Naive thymus-derived CD4-positive, alpha-beta T cell (primary cell): ENCODE data around the gene CELA2B. TPM values are rescaled to one million over a fixed set of nuclear protein-coding genes. Genes with fewer than 3 reads are reported as not detected.
"Not testable (repeated sequence)": the region's sequence is repeated elsewhere in the genome, so short reads cannot be mapped to it uniquely, and the experiment has no call there.

Experiments used
- ATAC-seq: fragments of 150-1000 bp; cut with Tn5 transposase; 2 replicates; pipeline ENCODE4 v1.10.0; 2021; ENCODE audit warnings: mild to moderate bottlenecking, moderate library complexity
- CTCF ChIA-PET: fragments of 350-600 bp; sonication (Branson Sonifier 250); formaldehyde crosslinking; loops from one replicate; lab custom pipeline; 2021; ENCODE audit warnings: antibody characterized with exemption; lab: Charles Lee
- POLR2A ChIA-PET: fragments of 350-600 bp; sonication (Branson Sonifier 250); formaldehyde crosslinking; loops from one replicate; lab custom pipeline; 2021; ENCODE audit warnings: antibody characterized with exemption, inconsistent platforms; lab: Charles Lee
- DNase-seq, 9 donors: peaks; one replicate each; pipeline versions ENCODE4 v3.0.0 to v3.0.0-alpha.2; 2020 to 2022; ENCODE audit warnings: mixed read lengths in 1 of 9
- H3K27ac ChIP-seq: one replicate; pipeline ENCODE4 v1.7.0; 2013; ENCODE audit warnings: mild to moderate bottlenecking, low read depth, low read length, moderate library complexity
- H3K27me3 ChIP-seq, 2 donors: one replicate each; pipeline ENCODE4 v1.7.0; 2013; ENCODE audit warnings: low read length in 2 of 2, mild to moderate bottlenecking in 2 of 2, moderate library complexity in 2 of 2; ENCODE audit not compliant: control insufficient read depth in 2 of 2, insufficient read depth in 2 of 2
- H3K36me3 ChIP-seq, 3 experiments: 1 replicate in 2 of 3; 2 replicates in 1 of 3; pipeline ENCODE4 v1.7.0; 2013; ENCODE audit warnings: low read length in 3 of 3, mild to moderate bottlenecking in 3 of 3, moderate library complexity in 1 of 3; ENCODE audit not compliant: insufficient read depth in 3 of 3, control insufficient read depth in 2 of 3
- H3K4me1 ChIP-seq, 2 donors: one replicate each; pipeline ENCODE4 v1.7.0; 2013; ENCODE audit warnings: low read length in 2 of 2, mild to moderate bottlenecking in 2 of 2, moderate library complexity in 1 of 2; ENCODE audit not compliant: control insufficient read depth in 2 of 2, insufficient read depth in 2 of 2
- H3K4me3 ChIP-seq: 2 replicates; pipeline ENCODE4 v1.7.0; 2013; ENCODE audit warnings: mild to moderate bottlenecking, low read length
- H3K9me3 ChIP-seq, 3 experiments: 1 replicate in 2 of 3; 2 replicates in 1 of 3; pipeline ENCODE4 v1.7.0; 2013; ENCODE audit warnings: low read length in 3 of 3; ENCODE audit not compliant: control insufficient read depth in 2 of 3
- H3K27ac Mint-ChIP-seq, 9 donors: one replicate each; pipeline ENCODE4 v1.8.0; 2020 to 2022; ENCODE audit warnings: mixed read lengths in 9 of 9, mild to moderate bottlenecking in 8 of 9, moderate library complexity in 5 of 9, inconsistent platforms in 2 of 9
- H3K27me3 Mint-ChIP-seq, 5 donors: one replicate each; pipeline ENCODE4 v1.8.0; 2021 to 2022; ENCODE audit warnings: mixed read lengths in 5 of 5, mild to moderate bottlenecking in 1 of 5
- H3K36me3 Mint-ChIP-seq, 5 donors: one replicate each; pipeline ENCODE4 v1.8.0; 2020 to 2022; ENCODE audit warnings: mixed read lengths in 5 of 5, mild to moderate bottlenecking in 3 of 5, inconsistent platforms in 1 of 5
- H3K4me1 Mint-ChIP-seq, 7 donors: one replicate each; pipeline ENCODE4 v1.8.0; 2020 to 2022; ENCODE audit warnings: mixed read lengths in 7 of 7, mild to moderate bottlenecking in 3 of 7, inconsistent platforms in 1 of 7
- H3K4me3 Mint-ChIP-seq, 10 donors: one replicate each; pipeline ENCODE4 v1.8.0; 2020 to 2022; ENCODE audit warnings: mild to moderate bottlenecking in 10 of 10, mixed read lengths in 10 of 10, moderate library complexity in 6 of 10, inconsistent platforms in 2 of 10
- H3K9me3 Mint-ChIP-seq, 11 donors: one replicate each; pipeline ENCODE4 v1.8.0; 2020 to 2022; ENCODE audit warnings: mixed read lengths in 11 of 11, mild to moderate bottlenecking in 4 of 11, inconsistent platforms in 1 of 11, moderate library complexity in 1 of 11
- intact Hi-C, 2 donors: fragments of 100-400 bp; cut with micrococcal nuclease; formaldehyde crosslinking; loops; one replicate each; pipeline ENCODE4 v1.15.1; 2023
- polyA plus RNA-seq, 2 donors: library from polyadenylated mRNA; unstranded; fragments of 300-500 nt; fragmentation: Illumina TruSeq; gene quantifications; one replicate each; pipeline ENCODE4 v1.2.3, GENCODE V29; 2021
- total RNA-seq, 6 experiments: library from RNA in 5 of 6; stranded (reverse) in 5 of 6; gene quantifications; 1 replicate in 5 of 6; 2 replicates in 1 of 6; pipeline ENCODE4 v1.2.3 and lab custom pipeline; 2021 to 2026

CELA2B gene
- total and polyA plus RNA-seq, 7 experiments from 2014 or later: not detected

DNA sequence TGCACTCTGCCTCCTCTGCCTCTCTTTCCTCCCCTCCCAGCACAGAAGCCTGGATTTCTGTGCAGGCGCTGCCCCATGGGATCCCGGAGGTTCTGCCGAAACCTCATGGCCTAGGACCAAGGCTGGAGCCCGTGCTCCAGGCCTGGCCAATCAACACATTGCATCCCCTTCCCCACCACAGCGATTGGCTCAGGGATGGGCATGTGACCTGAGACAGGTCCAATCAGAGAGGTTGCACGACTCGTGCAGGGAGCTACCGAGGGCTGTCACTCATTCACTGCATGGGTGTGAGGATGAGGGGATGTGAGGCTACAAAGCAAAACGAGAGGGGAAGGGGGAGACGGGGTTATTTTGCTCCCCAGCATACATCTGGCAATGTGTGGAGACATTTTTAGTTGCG lies 3.3 kb upstream of the CELA2B start:
- no peaks in the 10 kb centered on the region for H3K27me3 Mint-ChIP-seq
- H3K9me3 Mint-ChIP-seq: peaks cover 0 to 4% (median 0%) of the 10 kb centered on the region in 11 donors
- Histone ChIP-seq H3K9me3 (no peaks in the 10 kb centered on the region), H3K27ac (no peak overlapping the region), H3K27me3 (no peaks in the 10 kb centered on the region), H3K4me1 (no peaks in the 10 kb centered on the region), H3K4me3 (no peak overlapping the region), H3K36me3 (no peaks in the 10 kb centered on the region)
- POLR2A ChIA-PET: no interaction called here
- DNase-seq (no peak), ATAC-seq (no peak)
- H3K27ac Mint-ChIP-seq: no peak overlapping the region
- H3K36me3 Mint-ChIP-seq: no peaks in the 10 kb centered on the region
- intact Hi-C loops: no loop called here
- CTCF ChIA-PET: no interaction called here
- no peak overlapping the region for H3K4me3 Mint-ChIP-seq
- peaks cover 0 to 1% (median 0%) of the 10 kb centered on the region in 7 donors for H3K4me1 Mint-ChIP-seq

DNA sequence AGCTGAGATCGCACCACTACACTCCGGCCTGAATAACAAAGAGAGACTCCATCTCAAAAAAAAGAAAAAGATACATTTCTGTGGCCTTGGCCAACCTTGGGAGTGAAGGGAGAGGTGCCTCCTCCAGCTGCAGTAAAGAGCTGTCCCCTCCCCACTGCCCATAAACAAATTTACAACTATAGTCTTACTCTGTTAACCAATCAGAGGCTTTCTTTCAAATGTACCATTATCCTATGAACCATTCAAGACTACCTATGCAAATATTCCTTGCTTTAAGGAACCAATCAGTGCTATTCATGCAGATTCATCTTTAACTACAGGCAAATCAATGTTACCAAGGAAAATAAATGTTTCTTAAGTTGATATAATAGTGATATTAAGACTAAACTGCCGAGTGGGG lies 1.0 kb downstream of the CELA2B start:
- Histone ChIP-seq H3K36me3 (no peaks in the 10 kb centered on the region), H3K9me3 (no peaks in the 10 kb centered on the region), H3K4me1 (no peaks in the 10 kb centered on the region), H3K27ac (no peak overlapping the region), H3K27me3 (no peaks in the 10 kb centered on the region), H3K4me3 (no peak overlapping the region)
- Mint-ChIP-seq H3K4me3 (no peak overlapping the region), H3K4me1 (peaks cover 0 to 1% (median 0%) of the 10 kb centered on the region in 7 donors), H3K9me3 (no peaks in the 10 kb centered on the region), H3K27ac (no peak overlapping the region), H3K36me3 (no peaks in the 10 kb centered on the region), H3K27me3 (no peaks in the 10 kb centered on the region)
- intact Hi-C loops: no loop called here
- DNase-seq (no peak), ATAC-seq (no peak)
- POLR2A ChIA-PET: no interaction called here
- CTCF ChIA-PET: no interaction called here

DNA sequence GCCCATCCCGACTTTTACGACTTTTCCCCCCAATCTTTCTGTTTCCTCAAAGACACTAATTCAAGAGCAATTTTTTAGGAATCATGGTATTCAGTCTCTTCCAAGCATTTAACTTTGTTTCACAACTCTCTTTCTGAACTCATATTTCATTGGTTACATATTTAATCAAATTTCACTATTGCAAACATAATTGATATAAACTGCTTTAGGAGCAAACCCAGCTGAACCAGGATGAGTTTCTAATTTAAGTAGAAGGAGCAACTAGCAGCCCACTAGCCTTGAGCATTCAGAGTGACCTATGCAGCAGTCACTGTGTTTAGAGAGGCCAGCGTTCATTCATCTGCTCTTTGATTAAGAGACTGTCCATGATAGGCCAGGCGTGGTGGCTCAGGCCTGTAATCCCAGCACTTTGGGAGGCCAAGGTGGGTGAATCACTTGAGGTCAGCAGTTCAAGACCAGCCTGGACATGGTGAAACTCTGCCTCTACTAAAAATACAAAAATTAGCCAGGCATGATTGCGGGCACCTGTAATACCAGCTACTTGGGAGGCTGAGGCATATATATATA lies 1.8 kb downstream of the CELA2B start:
- H3K36me3 ChIP-seq: no peaks in the 10 kb centered on the region
- ChIA-PET CTCF (no interaction called here), POLR2A (no interaction called here)
- Mint-ChIP-seq H3K36me3 (no peaks in the 10 kb centered on the region), H3K9me3 (no peaks in the 10 kb centered on the region), H3K4me1 (peaks cover 0 to 1% (median 0%) of the 10 kb centered on the region in 7 donors), H3K27me3 (no peaks in the 10 kb centered on the region), H3K4me3 (no peak overlapping the region), H3K27ac (no peak overlapping the region)
- H3K27ac ChIP-seq: no peak overlapping the region
- H3K27me3 ChIP-seq: no peaks in the 10 kb centered on the region
- no peak overlapping the region for H3K4me3 ChIP-seq
- no peaks in the 10 kb centered on the region for H3K9me3 ChIP-seq
- DNase-seq (no peak), ATAC-seq (no peak)
- intact Hi-C loops: no loop called here
- H3K4me1 ChIP-seq: no peaks in the 10 kb centered on the region

GRCh38 chr1:15479654-15480347 lies 3.9 kb downstream of the CELA2B start:
- ChIA-PET POLR2A (no interaction called here), CTCF (no interaction called here)
- Histone ChIP-seq H3K4me1 (no peaks in the 10 kb centered on the region), H3K27ac (no peak overlapping the region), H3K9me3 (no peaks in the 10 kb centered on the region), H3K36me3 (no peaks in the 10 kb centered on the region), H3K27me3 (no peaks in the 10 kb centered on the region), H3K4me3 (no peak overlapping the region)
- Mint-ChIP-seq H3K27me3 (no peaks in the 10 kb centered on the region), H3K4me3 (no peak overlapping the region), H3K27ac (no peak overlapping the region), H3K4me1 (peaks cover 0 to under 1% (median 0%) of the 10 kb centered on the region in 7 donors), H3K36me3 (peaks cover 0 to 4% (median 0%) of the 10 kb centered on the region in 5 donors), H3K9me3 (no peaks in the 10 kb centered on the region)
- DNase-seq: no peak
- intact Hi-C loops: no loop called here
- ATAC-seq: no peak

DNA sequence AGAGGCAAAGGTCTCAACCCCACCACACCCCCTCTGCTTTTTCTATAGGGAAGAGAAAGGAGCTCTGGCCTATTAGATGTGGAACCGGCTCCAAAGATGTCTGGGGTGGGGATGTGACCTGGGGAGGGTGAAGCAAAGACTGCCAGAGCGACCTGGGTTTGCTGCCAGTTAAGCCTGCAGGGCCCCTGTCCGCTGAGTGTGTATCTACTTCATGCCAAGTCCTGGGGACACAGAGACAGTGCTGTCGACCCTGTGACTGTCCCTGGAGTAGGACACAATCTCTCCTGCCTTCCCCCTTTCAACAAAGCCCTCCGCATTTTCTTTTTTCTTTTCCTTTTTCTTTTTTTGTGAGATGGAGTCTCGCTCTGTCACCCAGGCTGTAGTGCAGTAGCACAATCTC lies 6.6 kb downstream of the CELA2B start:
- H3K36me3 ChIP-seq, H3K4me3 ChIP-seq, ATAC-seq, H3K4me1 Mint-ChIP-seq, H3K4me1 ChIP-seq, H3K9me3 Mint-ChIP-seq, POLR2A ChIA-PET, H3K27ac Mint-ChIP-seq, H3K4me3 Mint-ChIP-seq, intact Hi-C loops, H3K27ac ChIP-seq, H3K9me3 ChIP-seq, H3K27me3 Mint-ChIP-seq, H3K27me3 ChIP-seq, DNase-seq, CTCF ChIA-PET: not testable (repeated sequence)
- peaks cover 0 to 25% (median 14%) of the 10 kb centered on the region in 5 donors for H3K36me3 Mint-ChIP-seq

- POLR2A ChIA-PET, ATAC-seq, H3K27ac Mint-ChIP-seq, DNase-seq, H3K4me3 ChIP-seq, H3K36me3 ChIP-seq, H3K27me3 ChIP-seq, H3K4me1 ChIP-seq, H3K4me1 Mint-ChIP-seq, H3K4me3 Mint-ChIP-seq, H3K9me3 ChIP-seq, H3K9me3 Mint-ChIP-seq, H3K27me3 Mint-ChIP-seq, H3K27ac ChIP-seq, intact Hi-C loops, CTCF ChIA-PET: not testable (repeated sequence)
- H3K36me3 Mint-ChIP-seq: peaks cover 0 to 25% (median 14%) of the 10 kb centered on the region in 5 donors
Measured at GRCh38 chr1:15482983-15483543, 7.2 kb downstream of the CELA2B start.

DNA sequence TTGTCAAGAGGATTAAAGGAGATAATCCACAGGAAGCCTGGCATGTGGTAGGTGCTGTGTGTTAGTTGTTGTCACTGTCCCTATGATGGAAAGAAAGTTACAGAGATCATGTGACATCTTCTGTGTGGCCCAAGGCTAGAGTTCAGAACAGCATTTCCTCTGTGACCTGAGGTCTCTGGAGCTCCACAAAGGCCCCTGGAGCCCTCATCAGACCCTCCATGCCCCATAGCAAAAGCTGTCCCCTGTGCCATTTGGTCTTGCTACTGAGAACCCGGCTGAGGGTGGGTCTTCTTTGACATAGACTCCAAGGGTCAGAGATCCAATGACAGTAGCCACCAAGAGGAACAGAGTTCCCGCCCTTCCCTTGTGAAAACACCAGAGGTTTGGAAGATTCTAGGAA lies 8.1 kb downstream of the CELA2B start:
- no peak overlapping the region for H3K27ac ChIP-seq
- H3K27ac Mint-ChIP-seq: no peak overlapping the region
- H3K4me1 ChIP-seq: no peaks in the 10 kb centered on the region
- H3K9me3 Mint-ChIP-seq: no peaks in the 10 kb centered on the region
- no peaks in the 10 kb centered on the region for H3K9me3 ChIP-seq
- H3K27me3 Mint-ChIP-seq: no peaks in the 10 kb centered on the region
- CTCF ChIA-PET: no interaction called here
- ATAC-seq (no peak), DNase-seq (no peak)
- no peaks in the 10 kb centered on the region for H3K27me3 ChIP-seq
- peaks cover 0 to 31% (median 18%) of the 10 kb centered on the region in 5 donors for H3K36me3 Mint-ChIP-seq
- no peak overlapping the region for H3K4me3 ChIP-seq
- POLR2A ChIA-PET: no interaction called here
- no peak overlapping the region for H3K4me3 Mint-ChIP-seq
- intact Hi-C loops: no loop called here
- H3K4me1 Mint-ChIP-seq: no peaks in the 10 kb centered on the region
- peaks cover 0 to 6% (median 0%) of the 10 kb centered on the region in 3 experiments for H3K36me3 ChIP-seq
